SK-N-MC (cell line): ENCODE results near the gene ACOT8.
"Not testable (repeated sequence)": the region's sequence is repeated elsewhere in the genome, so short reads cannot be mapped to it uniquely, and the experiment has no call there.

Experiments used
- DNase-seq: peaks from one replicate; pipeline ENCODE4 v3.0.0-alpha.2; 2011; ENCODE audit warnings: low read depth, low spot score
- H3K27ac ChIP-seq: fragments of 200-600 bp; sonication (generic); 2 replicates; pipeline ENCODE4 v1.5.1; 2016; ENCODE audit warnings: mixed run types
- H3K36me3 ChIP-seq: fragments of 200-600 bp; sonication (generic); 2 replicates; pipeline ENCODE4 v1.6.1; 2017; ENCODE audit warnings: antibody characterized with exemption, low read length, mixed read lengths; ENCODE audit not compliant: insufficient read depth
- H3K4me3 ChIP-seq: fragments of 200-600 bp; sonication (generic); 2 replicates; pipeline ENCODE4 v1.5.1; 2016
- H3K9ac ChIP-seq: fragments of 200-600 bp; sonication (generic); 2 replicates; pipeline ENCODE4 v1.8.0; 2017; ENCODE audit warnings: mixed run types, mixed read lengths; ENCODE audit not compliant: insufficient read length
- H3K9me3 ChIP-seq: fragments of 200-600 bp; sonication (generic); 2 replicates; pipeline ENCODE4 v1.6.1; 2017; ENCODE audit warnings: low read depth, mild to moderate bottlenecking, antibody characterized with exemption, low read length, moderate library complexity, mixed read lengths
- EZH2 ChIP-seq: fragments of 200-600 bp; sonication (generic); IDR thresholded peaks from one replicate; pipeline ENCODE4 v1.6.1; 2017; ENCODE audit warnings: antibody characterized with exemption
- FOXP2 ChIP-seq: optimal IDR thresholded peaks from 2 replicates; pipeline ENCODE3; 2011; ENCODE audit warnings: mild to moderate bottlenecking, moderate library complexity; ENCODE audit not compliant: insufficient read depth; ENCODE audit errors: extremely low read length, control extremely low read depth
- POLR2AphosphoS5 ChIP-seq: IDR thresholded peaks from 2 replicates; pipeline ENCODE4 v1.6.1; 2012; ENCODE audit warnings: mild to moderate bottlenecking, low read depth, low read length, borderline replicate concordance

The ACOT8 gene

DNA sequence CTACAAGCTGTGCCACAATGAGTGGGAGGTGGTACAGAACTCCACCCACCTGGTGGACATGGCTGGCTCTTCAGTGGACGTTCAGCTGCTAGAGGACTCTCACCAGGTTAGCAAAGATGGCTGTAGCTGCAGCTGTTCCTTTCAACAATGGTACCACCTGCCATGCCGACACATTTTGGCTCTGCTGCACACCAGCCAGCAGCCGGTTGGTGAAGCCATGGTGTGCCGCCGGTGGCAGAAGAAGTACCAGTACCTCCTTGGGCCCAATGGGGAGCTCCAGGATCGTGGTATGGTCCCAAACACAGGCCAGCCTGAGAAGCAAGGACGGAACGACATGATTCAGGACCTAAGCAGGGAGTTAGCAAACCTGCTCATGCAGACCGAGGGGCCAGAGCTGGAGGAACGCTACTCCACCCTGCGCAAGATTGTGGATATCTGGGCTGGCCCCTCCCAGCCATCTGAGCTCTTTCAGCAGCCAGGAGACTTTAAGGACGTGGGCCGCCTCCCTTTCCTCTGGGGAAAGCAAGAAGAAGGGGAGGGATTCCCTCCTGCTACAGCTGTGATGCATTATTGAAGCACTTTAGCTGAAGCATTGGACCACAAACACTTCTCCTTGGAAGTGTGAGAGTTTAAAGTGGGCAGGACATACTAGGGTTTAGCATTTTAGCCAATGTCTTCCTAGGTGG, 21.0 kb upstream of the ACOT8 start:
- no peak overlapping the region for H3K9ac ChIP-seq
- no peak for DNase-seq

GRCh38 chr20:45874576-45874975, 17.4 kb upstream of the ACOT8 start:
- Histone ChIP-seq H3K9ac (no peak overlapping the region), H3K36me3 (no peaks in the 10 kb centered on the region), H3K9me3 (no peaks in the 10 kb centered on the region), H3K27ac (no peak overlapping the region), H3K4me3 (no peak overlapping the region)
- DNase-seq, result no peak
- TF ChIP-seq POLR2AphosphoS5 (no peak), EZH2 (no peak), FOXP2 (no peak)

More for the DNA sequence above, 21.0 kb upstream of the ACOT8 start:
- H3K4me3 ChIP-seq, result no peak overlapping the region
- H3K9me3 ChIP-seq, result no peaks in the 10 kb centered on the region
- H3K27ac ChIP-seq, result no peak overlapping the region
- TF ChIP-seq FOXP2, result no peak
- no peak for TF ChIP-seq POLR2AphosphoS5
- TF ChIP-seq EZH2, result no peak
- peaks cover 12% of the 10 kb centered on the region; the same call in 1 of the 2 replicates for H3K36me3 ChIP-seq

GRCh38 chr20:45874104-45874481, 16.9 kb upstream of the ACOT8 start:
- H3K27ac ChIP-seq, H3K9me3 ChIP-seq, H3K9ac ChIP-seq, DNase-seq, H3K4me3 ChIP-seq, H3K36me3 ChIP-seq: not testable (repeated sequence)

- Histone ChIP-seq H3K9me3 (no peaks in the 10 kb centered on the region), H3K9ac (no peak overlapping the region), H3K4me3 (no peak overlapping the region), H3K27ac (no peak overlapping the region), H3K36me3 (no peaks in the 10 kb centered on the region)
- TF ChIP-seq POLR2AphosphoS5, result no peak
- no peak for TF ChIP-seq EZH2
- TF ChIP-seq FOXP2, result no peak
- DNase-seq, result no peak
Measured at GRCh38 chr20:45873409-45874103, 16.4 kb upstream of the ACOT8 start.

- Histone ChIP-seq H3K27ac (no peak overlapping the region), H3K36me3 (no peaks in the 10 kb centered on the region), H3K9me3 (no peaks in the 10 kb centered on the region), H3K4me3 (no peak overlapping the region), H3K9ac (no peak overlapping the region)
- DNase-seq, result no peak
- TF ChIP-seq FOXP2 (no peak), POLR2AphosphoS5 (no peak), EZH2 (no peak)
Measured at GRCh38 chr20:45872626-45873025, 15.4 kb upstream of the ACOT8 start.

DNA sequence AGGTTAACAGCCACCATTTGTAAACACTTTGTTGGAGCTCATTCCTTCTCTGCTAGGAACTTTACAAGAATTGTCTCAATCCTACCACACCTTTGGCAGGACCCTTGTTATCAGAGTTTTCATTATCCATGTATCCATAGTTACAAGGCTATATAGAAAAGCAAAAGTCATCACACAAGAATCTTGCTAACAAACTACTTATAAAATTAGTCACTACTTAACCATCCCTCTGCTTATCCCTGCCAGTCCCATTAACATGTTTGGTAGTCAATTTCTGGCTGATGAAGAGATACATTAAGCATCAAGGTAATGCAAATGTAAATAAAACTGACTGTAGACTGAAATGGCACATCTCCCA, 10.6 kb upstream of the ACOT8 start:
- DNase-seq, result no peak
- Histone ChIP-seq H3K36me3 (no peaks in the 10 kb centered on the region), H3K9me3 (no peaks in the 10 kb centered on the region), H3K9ac (no peak overlapping the region), H3K4me3 (no peak overlapping the region), H3K27ac (no peak overlapping the region)
- no peak for TF ChIP-seq EZH2
- TF ChIP-seq POLR2AphosphoS5, result no peak
- TF ChIP-seq FOXP2, result no peak

DNA sequence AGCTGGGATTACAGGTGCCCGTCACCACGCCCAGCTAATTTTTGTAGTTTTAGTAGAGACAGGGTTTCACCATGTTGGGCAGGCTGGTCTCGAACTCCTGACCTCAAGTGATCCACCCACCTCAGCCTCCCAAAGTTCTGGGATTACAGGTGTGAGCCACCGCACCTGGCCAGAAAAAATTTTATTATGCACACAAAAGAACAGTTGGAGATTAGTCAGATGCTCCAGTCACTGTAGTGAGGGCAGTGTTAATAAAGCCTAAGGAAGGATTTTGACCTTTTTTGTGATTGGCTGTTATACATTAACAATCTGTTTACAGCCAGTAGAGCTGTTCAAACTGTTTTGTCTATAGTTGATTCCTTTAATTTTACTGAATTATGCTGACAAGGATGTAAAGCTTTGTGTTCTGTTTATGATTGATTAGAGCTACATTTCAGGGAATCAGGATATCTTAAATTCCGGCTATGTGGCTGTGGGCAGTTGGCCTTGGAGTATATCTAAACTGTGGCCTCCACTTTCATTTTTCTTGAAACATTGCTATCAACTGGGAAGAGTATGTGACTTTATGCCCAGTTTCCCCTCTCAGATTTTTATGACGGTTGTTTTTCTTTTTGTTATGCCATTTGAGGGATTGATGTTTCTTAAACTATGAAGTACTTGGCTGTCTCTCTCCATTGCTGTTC, 10.1 kb upstream of the ACOT8 start:
- Histone ChIP-seq H3K9me3 (no peaks in the 10 kb centered on the region), H3K4me3 (no peak overlapping the region), H3K36me3 (no peaks in the 10 kb centered on the region), H3K27ac (no peak overlapping the region), H3K9ac (no peak overlapping the region)
- no peak for TF ChIP-seq FOXP2
- no peak for TF ChIP-seq EZH2
- TF ChIP-seq POLR2AphosphoS5, result no peak
- DNase-seq, result no peak

DNA sequence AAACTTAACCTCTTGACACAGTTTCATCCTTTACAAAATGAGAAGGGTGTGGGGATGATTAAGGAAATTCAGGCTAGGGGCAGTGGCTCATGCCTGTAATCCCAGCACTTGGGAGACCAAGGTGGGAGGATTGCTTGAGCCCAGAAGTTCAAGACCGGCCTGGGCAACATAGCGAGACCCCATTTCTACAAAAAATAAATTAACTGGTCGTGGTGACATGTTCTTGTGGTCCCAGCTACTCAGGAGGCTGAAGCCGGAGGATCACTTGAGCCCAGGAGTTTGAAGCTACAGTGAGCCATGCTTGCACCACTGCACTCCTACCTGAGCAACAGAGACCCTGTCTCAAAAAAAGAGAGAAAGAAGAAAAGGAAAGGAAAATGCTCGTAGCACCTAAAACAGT, 9.3 kb upstream of the ACOT8 start:
- no peaks in the 10 kb centered on the region for H3K9me3 ChIP-seq
- H3K36me3 ChIP-seq, result no peaks in the 10 kb centered on the region
- H3K27ac ChIP-seq, result no peak overlapping the region
- H3K9ac ChIP-seq, result no peak overlapping the region
- no peak overlapping the region for H3K4me3 ChIP-seq
- DNase-seq, result no peak
- TF ChIP-seq POLR2AphosphoS5 (no peak), FOXP2 (no peak), EZH2 (no peak)
